ENCODE measurements around the gene CTU2.

Gene CTU2

DNA sequence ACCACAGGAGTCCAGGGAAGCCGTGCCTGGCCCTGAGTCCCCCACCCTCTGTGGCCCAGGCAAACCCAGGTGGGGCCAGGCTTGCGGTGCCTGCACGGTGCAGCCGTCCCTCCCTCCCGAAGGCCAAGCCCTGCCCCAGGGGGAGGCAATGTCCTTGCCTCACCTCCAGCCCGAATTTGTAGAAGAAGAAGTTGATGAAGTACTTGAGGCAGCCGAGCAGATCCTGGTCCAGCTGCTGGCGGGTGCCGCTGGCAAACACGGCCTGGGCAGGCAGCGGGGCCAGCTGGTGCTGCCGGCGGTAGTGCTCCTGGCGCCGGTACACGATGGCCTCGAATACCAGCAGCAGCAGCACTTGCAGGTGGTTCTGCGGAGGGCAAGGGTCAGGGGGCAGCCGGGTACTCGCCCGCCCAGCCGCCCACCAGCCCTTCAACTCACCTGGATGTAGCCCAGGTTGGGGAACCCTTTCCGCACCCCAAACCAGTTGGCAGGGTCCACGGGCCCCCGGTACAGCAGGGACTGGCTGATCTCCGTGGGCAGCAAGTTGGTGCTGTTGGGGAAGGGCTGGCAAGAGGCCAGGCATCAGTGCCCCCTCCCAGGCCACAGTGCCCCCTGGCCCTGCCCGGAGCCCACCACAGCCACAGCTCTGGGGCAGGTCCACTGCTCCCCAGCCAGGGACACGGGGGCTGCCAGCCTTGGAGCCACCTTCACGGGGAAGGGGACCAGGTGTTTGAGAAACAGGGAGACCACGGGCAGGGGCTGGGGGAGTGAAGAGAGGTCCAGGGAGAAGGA is 26.1 kb downstream of the CTU2 start:
- no peak for DNase-seq

DNA sequence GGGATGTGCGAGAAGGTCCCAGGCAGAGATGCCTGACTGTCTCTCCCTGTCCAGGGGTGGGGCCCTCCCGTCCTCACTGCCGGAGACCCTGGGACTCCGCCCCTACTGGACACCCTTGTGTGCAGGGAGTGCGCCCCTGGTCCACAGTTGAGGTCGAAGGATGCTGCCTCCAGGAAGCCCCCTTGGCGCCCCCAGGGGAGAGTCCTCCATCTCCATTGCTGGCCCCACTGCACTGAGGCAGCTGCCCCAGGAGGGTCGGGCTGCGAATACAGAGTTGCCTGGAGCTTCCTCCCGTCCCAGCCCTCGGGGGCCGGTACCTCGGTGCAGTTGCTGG is 26.6 kb downstream of the CTU2 start:
- DNase-seq = no peak

DNA sequence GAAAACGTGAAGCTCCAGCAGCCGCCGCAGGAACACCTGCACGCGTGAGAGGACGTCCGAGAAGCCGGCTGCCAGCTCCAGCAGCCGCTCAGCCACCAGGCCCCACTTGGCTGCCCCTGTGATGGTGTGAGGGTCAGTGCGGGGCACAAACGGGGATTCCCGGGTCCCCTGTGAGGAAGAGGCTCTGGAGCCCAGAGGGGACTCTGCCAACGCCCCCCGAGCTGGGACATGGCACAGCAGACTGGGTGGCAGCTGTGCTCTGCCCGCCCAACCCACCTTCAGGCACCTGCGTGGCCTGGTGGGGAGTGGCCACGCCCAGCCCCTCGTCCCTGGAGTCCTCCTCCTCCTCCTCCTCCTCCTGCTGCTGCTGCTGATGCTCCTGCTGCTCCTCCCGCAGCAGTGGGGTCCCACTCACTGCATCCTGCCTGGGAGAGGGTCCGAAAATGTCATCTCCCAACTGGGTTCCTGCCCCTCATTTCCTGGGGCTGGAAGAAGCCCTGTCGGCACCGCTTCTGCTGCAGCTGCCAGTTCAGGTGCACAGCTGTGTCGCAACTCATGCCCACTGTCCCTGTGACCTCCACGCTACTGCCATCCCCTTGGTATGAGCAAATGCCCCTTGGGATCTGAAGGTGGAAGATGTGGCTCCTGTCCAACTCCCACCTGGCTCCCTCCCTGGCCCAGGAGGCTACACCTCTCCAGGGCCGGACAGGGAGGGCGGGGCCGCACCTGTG is 27.5 kb downstream of the CTU2 start:
- no peak for DNase-seq

DNA sequence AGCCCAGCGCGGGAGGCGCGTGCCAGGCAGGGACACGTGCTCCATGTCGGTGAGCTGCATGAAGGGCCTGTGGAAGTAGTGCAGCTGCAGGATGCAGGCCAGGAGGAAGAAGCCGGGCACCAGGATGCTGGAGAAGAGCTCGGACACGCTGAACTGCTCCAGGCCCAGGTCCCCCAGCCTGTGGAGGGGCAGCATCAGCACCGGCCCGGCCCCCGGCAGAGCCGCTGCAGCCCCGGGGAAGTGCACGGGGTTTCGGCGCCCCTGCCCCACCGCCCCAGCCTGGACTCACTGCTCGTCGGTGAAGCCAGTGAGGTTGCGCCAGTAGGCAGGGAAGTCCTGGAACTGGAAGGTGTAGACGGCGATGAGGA is 28.0 kb downstream of the CTU2 start:
- no peak for DNase-seq

DNA sequence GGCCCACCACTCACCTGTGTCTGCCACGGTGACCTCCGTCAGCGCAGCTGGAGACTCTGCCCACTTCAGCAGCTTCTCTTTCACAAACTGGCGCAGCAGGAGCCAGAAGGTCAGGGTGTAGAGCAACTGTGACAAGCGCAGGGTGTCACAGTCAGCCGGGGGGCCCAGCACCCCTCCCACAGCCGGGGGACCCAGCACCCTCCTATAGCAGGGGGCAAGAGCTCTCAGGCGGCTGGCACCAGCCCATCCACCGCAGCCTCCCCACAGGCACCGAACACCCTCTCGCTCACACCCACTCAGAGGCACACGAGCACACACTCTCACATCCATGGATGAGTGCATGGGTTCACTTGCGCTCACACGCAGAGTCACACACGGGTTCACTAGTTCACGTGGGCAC is 28.8 kb downstream of the CTU2 start:
- no peak for DNase-seq

DNA sequence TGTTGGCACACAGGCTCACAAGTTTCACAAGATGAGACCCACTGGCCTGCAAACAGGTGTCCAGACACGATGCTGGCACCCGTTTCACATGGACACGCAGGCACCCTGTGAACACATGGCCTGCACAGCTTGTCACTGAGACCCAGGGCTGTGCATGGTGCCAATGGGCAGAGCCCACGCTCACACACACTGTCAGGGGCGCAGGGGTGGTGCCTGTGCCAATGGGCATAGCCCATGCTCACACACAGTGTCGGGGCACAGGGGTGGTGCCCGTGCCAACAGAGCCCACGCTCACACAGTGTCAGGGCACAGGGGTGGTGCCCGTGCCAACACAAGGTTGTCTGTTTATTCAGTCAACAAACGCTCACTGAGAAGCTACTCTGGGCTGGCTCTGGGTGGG is 29.3 kb downstream of the CTU2 start:
- DNase-seq = no peak

DNA sequence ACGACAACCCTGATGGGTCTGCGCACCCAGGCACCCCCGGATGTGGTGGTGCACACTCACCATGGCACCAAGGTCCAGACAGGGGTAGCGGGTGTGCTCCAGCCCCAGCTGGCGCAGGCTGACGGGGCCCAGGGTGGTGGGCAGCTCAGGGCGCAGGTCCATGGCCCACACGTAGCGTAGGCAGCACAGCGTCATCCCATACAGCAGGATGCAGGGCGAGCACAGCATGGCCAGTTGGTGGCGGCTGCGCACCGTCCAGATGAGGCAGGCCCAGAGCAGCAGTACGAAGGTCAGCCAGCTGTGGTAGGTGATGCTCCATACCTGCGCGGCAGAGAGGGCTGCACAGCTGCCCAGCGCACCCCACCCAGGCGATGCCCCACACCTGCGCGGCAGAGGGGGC is 29.8 kb downstream of the CTU2 start:
- no peak for DNase-seq

DNA sequence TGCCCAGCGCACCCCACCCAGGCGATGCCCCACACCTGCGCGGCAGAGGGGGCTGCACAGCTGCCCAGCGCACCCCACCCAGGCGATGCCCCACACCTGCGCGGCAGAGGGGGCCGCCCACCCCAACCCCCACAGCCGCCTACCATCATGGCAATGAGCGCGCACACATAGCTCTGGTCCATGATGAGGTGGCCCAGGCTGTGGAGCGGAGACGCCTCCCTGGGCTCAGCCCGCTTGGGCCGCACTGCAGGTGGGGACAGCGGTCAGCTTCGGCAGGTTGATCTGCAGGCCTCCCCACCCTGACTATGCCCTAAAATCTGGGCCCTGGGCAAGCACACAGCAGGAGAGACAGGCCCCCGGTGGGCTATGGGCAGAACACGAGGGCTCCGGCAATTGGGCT is 30.2 kb downstream of the CTU2 start:
- no peak for DNase-seq

DNA sequence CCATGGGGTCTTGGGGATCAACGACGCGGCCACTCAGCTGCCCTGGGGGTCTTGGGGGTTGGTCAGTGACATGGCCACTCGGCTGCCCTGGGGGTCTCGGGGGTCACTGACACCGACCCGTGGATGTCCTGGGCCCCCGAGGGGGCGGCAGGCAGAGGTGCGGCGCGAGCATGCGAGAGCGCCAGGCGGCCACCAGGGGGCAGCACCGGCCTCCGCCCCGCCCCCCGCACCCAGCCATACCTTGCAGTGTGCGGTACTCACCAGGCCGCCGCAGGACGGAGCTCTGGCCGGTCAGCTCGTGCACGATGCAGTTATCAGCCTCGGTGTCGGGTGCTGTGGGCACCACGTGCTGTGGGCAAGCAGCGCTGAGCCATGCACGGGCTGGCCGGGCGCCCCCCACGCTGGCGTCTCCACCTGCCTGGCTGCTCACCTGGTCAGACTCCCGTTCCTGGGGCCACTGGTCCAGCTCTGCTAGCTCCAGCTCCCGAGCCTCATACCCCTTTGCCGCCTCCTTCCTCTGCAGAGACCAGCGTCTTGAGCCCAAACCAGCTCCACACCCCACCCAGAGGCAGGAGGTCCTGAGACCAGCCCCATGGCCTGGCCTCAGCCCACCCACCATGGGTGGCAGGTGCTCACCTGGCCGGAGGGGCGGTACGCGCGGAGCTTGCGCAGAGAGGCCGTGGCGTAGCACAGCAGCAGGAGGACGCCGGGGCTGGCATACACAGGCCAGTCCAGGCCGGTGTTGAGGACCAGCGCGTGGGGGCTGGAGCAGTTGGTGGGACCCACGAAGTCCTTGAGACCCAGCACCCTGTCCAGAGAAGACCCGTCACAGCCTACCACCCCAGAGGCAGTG is 31.2 kb downstream of the CTU2 start:
- DNase-seq = peak; percentile 33 to 70

DNA sequence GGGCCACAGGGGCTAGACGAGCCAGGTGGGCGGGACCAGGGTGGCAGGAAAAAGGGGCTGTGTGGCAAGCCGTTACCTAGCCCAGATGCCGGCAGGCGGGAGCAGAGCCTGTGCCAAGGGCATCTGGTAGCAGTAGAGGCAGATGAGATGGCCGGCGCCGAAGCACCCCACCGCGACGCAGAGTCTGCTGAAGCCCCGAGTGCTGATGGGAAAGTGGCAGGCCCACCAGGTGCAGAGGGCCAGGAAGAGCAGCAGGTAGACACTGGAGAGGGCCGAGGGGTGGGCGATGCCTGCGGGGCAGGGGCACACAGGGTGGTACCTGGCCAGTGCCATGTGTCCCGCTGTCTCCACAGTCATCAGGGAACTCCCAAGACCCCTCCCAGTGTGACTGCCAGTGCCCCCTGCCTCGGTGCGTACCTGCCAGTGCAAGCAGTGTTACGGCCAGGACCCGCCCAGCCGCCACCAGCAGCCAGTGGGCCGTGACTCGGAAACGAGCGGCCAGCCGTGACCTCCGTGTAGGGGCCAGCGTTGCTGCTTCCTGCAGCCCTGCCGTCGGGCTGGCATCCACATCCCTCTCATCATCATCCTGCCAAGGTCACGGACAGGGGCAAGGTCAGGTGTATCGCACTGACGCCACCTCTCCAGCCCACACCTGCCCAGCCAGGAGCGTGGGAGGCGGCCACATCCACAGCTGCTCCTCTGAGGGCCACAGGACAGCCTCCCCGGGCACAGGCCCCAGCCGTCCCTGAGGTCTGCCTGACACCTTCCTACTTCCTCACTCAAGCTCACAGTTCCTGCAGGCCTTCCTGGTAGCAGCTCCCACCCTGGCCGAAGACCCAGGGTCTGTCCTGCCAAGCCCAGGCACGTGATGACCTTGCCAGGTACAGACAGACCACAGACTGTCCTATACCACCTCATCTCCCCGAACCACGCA is 32.1 kb downstream of the CTU2 start:
- no peak for DNase-seq

DNA sequence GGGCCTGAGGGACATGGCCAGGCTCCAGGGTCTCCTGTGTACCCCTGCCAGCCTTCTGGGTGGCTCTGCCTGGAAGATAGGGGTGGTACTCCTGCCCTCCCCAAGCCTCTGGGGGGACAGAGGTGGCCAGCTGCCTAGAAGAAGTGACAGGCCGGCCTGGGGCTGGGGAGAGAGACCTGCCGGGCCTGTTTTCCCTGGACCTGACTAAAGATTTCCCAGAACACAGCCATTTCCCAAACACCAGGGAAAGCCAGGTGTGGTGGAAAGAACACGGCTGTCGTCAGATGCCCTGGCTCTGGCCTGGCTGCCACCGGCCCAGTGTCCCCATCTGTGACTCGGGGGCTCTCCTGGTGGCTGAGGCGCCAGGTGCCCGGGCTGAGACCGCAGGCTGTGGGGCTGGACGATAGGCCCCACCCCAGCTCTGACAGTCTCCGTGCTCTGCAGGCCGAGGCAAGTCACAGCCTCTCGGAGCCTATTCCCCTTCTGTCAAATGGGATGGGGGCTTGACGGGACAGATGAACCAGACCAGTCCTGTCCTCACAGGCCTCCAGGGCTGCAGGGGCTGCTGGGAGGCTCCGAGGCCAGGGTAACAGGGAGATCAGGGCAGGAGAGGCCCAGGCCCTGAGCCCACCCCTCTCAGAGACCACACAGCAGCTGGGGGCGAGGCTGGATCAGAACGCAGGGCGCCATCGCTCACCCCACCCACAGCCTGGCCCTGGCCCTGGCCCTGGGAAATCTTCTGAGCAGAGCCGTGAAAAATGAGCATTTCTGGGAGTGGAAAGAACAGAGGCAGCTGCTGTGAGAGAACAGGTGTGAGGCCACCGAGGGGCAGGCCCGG is 33.1 kb downstream of the CTU2 start:
- DNase-seq = no peak

DNA sequence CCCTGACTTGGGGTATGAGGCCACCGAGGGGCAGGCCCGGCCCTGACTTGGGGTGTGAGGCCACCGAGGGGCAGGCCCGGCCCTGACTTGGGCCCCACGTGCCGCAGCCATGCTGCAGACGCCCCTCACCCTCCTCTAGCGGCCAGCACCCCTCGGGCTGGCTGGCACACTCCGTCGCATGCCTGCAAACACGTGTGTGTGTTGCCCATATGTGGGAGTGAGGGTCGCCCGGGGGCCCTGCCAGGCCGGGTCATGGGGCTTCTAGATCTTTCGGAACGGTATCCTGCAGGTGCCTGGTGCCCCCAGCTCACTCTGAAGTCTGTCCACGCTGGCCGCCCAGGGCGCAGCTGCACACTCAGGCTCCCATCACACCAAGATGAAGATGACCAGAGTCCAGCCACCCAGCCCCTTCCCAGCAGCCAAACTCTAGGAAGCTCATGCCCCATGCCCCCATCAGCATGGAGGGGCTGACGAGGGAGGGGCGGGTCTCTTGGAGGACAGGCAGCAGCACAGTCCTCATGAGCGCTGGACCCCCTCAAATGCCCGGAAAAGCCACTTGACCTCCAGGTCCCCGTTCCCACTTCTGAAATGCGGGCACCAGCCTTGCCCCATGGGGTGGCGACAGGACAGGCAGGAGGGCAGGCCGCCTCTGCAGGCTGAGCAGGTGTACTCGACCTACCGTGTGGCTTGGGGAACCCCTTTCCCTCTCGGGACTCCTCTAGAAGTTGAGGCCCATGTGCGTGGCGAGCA is 33.8 kb downstream of the CTU2 start:
- no peak for DNase-seq

DNA sequence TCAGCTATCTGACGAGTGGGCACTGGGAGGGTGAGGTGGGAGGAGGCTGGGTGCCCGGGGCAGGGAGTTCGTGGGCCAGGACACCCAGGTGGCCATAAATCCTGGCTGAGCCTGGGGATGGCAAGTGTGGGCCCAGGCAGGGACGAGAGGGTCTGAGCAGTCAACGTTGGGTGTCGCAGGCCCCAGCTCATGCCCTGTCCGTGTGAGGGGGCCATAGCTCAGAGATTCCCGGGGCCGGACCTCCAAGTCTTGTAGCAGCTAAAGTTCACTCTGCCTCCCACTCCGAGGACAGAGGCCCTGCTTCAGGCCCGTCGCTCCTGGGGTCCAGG is 34.4 kb downstream of the CTU2 start:
- DNase-seq = no peak

DNA sequence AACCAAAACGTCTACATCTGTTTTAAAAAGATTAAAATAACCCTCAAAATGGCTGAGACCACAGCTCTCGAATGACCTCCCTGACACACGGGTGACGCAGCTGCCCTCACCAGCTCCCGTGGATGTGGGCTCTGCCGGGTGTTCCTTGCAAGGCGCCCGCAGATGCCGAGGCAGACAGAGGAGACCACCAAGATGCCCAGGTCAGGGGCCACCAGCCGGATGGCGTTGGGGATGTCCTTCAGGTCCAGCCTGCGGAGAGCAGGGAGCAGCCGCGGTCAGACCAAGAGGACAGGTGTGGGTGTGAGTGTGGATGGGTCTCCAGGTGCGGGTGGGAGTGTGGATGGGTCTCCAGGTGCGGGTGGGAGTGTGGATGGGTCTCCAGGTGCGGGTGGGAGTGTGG is 35.1 kb downstream of the CTU2 start:
- no peak for DNase-seq

DNA sequence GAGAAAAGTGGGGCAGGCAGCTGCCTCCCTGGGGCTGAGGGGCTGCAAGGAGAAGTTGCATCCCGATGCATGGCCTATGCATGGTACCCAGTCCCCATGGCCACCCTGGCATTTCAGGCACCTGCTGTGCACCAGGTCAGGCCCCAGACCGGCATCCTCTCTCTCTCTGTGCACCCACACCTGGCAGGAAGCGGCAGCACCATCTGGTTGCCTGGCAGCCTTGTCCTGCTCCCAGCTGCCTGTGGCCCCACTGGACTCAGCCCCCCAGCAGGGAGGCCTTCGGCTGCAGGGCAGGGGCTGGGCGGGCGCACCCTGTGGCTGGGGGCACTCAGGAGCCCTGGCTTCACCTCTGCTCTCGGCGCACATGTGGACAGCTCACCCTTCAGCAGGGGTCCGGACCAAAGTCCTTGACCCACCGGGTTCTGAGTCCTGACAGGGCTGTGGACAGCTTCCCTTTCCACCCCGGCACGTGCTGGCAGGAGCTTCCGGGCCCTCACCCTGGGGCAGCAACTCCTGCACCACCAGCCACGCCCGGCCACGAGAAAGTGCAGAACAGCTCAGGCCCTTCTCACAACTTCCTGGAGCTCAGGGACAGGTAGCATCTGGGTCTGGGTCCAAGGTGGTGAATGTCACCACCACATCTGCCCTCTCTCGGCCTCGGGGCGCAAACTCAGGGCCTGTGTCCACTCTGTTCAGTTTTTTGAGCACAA is 36.7 kb downstream of the CTU2 start:
- DNase-seq = no peak

DNA sequence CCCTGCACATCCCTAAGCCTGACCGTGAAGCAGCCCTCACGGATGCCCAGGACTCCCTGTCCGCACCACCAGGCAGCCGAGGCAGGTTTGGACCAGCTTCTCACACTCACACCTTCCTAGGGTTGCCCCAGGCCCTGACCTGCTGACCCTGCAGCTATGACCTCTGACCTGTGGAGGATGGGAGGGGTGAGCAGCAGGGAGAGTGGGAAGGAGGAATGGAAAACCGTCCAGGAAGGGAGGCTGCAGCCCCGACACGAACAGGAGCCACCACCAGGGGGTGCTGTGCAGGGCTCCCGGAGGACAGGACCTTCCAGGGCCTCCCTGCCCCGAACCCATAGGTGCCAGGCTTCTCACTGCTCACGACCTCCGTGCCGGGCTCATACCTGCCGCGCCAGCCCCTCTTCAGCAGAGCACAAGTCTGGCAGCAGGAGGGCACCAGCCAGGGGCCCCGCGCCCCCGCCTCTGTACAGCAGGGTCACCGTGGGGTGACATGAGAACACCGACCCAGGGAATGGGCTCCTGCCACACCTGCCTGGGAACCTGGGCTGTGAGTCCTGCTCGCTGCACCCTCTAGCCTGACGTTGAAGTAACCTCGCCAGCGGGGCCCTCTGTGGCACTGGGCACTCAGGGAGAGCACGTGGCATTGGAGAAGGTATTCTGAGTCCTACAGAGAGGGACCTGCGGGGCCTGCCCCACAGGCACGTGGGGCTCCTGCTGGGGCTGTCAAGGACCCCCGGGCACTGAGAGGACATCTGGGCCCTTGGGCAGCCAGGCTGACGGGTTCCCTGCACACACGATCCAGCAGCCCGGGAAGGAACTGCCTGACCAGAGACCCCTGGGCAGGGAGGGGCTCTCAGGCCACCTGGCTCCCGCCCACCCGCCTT is 37.6 kb downstream of the CTU2 start:
- peak; percentile 34 to 79 for DNase-seq

DNA sequence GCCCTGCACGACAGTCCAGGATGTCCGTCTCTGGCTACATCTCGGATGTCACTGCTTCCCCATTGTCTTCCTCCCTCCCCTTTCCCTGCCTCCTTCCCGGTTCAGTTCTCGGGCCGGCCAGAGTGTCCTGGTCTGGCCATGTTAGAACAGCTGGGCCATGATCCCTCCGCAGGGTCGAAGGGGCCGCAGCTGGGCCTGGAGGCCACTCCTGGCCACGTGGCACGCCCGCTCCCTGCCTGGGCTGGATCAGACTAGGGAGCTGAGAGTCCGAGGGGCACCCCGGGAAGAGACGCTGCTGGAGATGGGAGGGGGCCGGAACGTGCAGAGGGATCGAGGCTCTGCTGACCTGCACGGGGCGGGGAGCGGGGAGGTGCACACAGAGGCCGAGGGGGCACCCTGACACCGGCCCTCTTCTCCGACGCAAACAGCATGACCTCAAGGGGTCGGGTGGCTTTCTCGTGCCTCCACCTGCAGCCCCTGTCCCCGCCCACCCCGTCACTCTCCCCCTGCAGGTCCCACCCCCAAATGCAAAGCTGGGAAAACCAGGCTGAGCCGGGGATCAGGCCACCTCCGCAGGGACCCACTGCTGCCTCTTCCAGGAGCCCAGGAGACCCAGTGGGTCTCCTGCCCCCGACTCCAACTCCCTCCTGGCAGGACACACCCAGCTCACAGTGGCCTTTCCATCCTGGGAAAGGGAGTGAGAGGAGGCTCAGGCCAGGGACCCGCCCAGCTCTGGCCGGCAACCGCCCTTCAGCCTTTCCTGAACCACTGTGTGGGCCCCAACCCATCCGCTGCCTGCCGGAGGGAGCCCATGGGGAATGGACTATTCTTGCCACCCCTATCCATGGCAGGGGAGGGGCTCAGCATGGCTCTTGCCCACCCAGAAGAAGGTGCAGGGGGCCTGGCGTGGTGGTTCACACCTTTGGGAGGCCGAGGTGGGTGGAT is 38.5 kb downstream of the CTU2 start:
- no peak for DNase-seq

DNA sequence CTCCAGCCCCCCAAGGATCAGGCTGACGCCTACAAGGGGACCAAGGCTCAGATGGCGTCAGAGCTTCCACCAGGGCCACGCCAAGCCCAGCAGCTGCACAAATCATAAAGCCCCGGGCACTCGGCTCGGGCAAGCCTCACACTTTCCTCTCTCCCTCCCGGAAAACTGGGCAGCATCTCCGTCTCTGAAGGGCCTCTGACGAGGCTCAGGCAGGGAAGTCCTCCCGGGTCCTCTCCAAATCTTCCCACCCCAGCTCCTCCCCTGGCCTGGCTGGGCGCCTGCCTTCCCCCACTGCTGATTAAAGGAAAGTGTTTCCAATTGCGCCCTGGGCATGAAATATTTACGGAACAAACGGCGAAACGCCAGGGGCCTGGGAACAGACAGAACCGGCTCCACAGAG is 40.2 kb downstream of the CTU2 start:
- DNase-seq = no peak

Measured in inflammatory macrophage treated with lipopolysaccharide for 1 hour (primary cell).